Lung (tissue), 12 donors: ENCODE results near the gene BET1L. TPM values are rescaled to one million over a fixed set of nuclear protein-coding genes. Genes with fewer than 3 reads are reported as not detected.
A peak's percentile ranks its signal among the peaks of the same experiment; 100 is the strongest.

Experiments
- ATAC-seq: fragments of 200-7000 bp; cut with Tn5 transposase; one replicate; pipeline ENCODE4 v1.9.1; 2020; ENCODE audit warnings: moderate number of reproducible peaks; ENCODE audit not compliant: insufficient read depth, low FRiP score
- DNase-seq, 3 donors: peaks; one replicate each; pipeline ENCODE4 v3.0.0-alpha.2; 2013 to 2017
- H3K27ac ChIP-seq, 2 donors: one replicate each; pipeline ENCODE4 v1.5.1; 2013; ENCODE audit warnings: mild to moderate bottlenecking in 2 of 2, moderate library complexity in 2 of 2, control low read depth in 1 of 2, inconsistent platforms in 1 of 2, low read depth in 1 of 2, low read length in 1 of 2
- H3K27me3 ChIP-seq, 3 donors: one replicate each; pipeline ENCODE4 v1.5.1; 2013; ENCODE audit warnings: low read length in 2 of 3; ENCODE audit not compliant: control insufficient read depth in 3 of 3, insufficient read depth in 3 of 3
- H3K36me3 ChIP-seq, 4 donors: one replicate each; pipeline ENCODE4 v1.5.1; 2013; ENCODE audit warnings: low read length in 4 of 4, mild to moderate bottlenecking in 1 of 4, moderate library complexity in 1 of 4; ENCODE audit not compliant: control insufficient read depth in 4 of 4, insufficient read depth in 4 of 4
- H3K4me1 ChIP-seq, 5 donors: one replicate each; pipeline ENCODE4 v1.5.1; 2013; ENCODE audit warnings: low read length in 5 of 5, mild to moderate bottlenecking in 2 of 5, moderate library complexity in 1 of 5; ENCODE audit not compliant: control insufficient read depth in 5 of 5, insufficient read depth in 5 of 5
- H3K4me3 ChIP-seq: one replicate; pipeline ENCODE4 v1.5.1; 2013; ENCODE audit warnings: mild to moderate bottlenecking, control low read depth, moderate library complexity
- H3K9ac ChIP-seq, 2 donors: one replicate each; pipeline ENCODE4 v1.5.1; 2013; ENCODE audit warnings: low read length in 2 of 2, control low read depth in 1 of 2; ENCODE audit not compliant: insufficient read depth in 1 of 2
- H3K9me3 ChIP-seq, 4 donors: one replicate each; pipeline ENCODE4 v1.5.1; 2013; ENCODE audit warnings: low read length in 3 of 4, mild to moderate bottlenecking in 1 of 4, moderate library complexity in 1 of 4; ENCODE audit not compliant: control insufficient read depth in 4 of 4, insufficient read depth in 3 of 4
- CTCF ChIP-seq: IDR thresholded peaks from 2 replicates; pipeline ENCODE4 v1.5.1; 2012; ENCODE audit warnings: mild to moderate bottlenecking; ENCODE audit errors: control extremely low read depth, extremely low read depth
- WGBS, 2 donors: extraction: QIAGEN DNeasy Blood & Tissue Kit; methylation state at CpG; one replicate each; pipeline ENCODE4 v1.1.7; 2013; 5-methylcytosine and 5-hydroxymethylcytosine counted together
- polyA plus RNA-seq, 2 donors: library from polyadenylated mRNA; stranded (reverse); fragments of 200-250 nt; gene quantifications; one replicate each; pipeline ENCODE4 v1.2.1, GENCODE V29; 2013
- total RNA-seq, 2 donors: library from RNA; depleted of rRNA in 1 of 2; stranded (reverse); fragments of >200 nt in 1 of 2; gene quantifications; one replicate each; pipeline ENCODE4 v1.2.1, GENCODE V29; 2014 to 2021
- donor health status: control.
- donor health status: control.
- donor health status: Bipolar disorder and iron deficiency.
- donor health status: healthy.
- donor health status: DM: yes; HTN: yes; CAD: no.

BET1L gene
- total and polyA plus RNA-seq, 4 donors = 29.7 to 58.7 (median 40.0) TPM

- Histone ChIP-seq H3K4me1 (peaks cover 0 to 4% (median 0%) of the 10 kb centered on the region in 5 donors), H3K27me3 (no peaks in the 10 kb centered on the region), H3K4me3 (no peak overlapping the region), H3K9me3 (no peaks in the 10 kb centered on the region), H3K36me3 (peaks cover 2 to 20% (median 7%) of the 10 kb centered on the region in 4 donors), H3K27ac (no peak overlapping the region), H3K9ac (no peak overlapping the region)
- DNase-seq (no peak), ATAC-seq (no peak)
- WGBS, 2 donors = 91 to 95% methylated on average over 6 of the region's 6 CpGs
- TF ChIP-seq CTCF = no peak
These were observed 20.7 kb upstream of the BET1L start for GRCh38 chr11:227824-228379.

GRCh38 chr11:225734-226453, 18.7 kb upstream of the BET1L start:
- H3K27ac ChIP-seq = peak overlapping the region in 1 of 2 donors; percentile 74

GRCh38 chr11:224424-224823, 17.2 kb upstream of the BET1L start:
- no peak overlapping the region for H3K27ac ChIP-seq
- 86 to 89% methylated on average over 7 of the region's 7 CpGs for WGBS, 2 donors
- no peak for DNase-seq

More at GRCh38 chr11:225734-226453, 18.7 kb upstream of the BET1L start:
- peaks cover 0 to 20% (median 10%) of the 10 kb centered on the region in 4 donors for H3K36me3 ChIP-seq
- H3K9ac ChIP-seq = no peak overlapping the region
- 79 to 95% methylated on average over 10 of the region's 10 CpGs for WGBS, 2 donors
- H3K9me3 ChIP-seq = no peaks in the 10 kb centered on the region
- H3K27me3 ChIP-seq = no peaks in the 10 kb centered on the region
- no peak for TF ChIP-seq CTCF
- H3K4me3 ChIP-seq = no peak overlapping the region
- DNase-seq = no peak
- H3K4me1 ChIP-seq = peaks cover 0 to 4% (median 0%) of the 10 kb centered on the region in 5 donors
- ATAC-seq = peak; percentile 51

More at GRCh38 chr11:224424-224823, 17.2 kb upstream of the BET1L start:
- TF ChIP-seq CTCF = no peak
- no peak for ATAC-seq
- H3K9me3 ChIP-seq = no peaks in the 10 kb centered on the region
- H3K4me1 ChIP-seq = peaks cover 0 to 4% (median 0%) of the 10 kb centered on the region in 5 donors
- no peak overlapping the region for H3K4me3 ChIP-seq
- peaks cover 0 to 16% (median 10%) of the 10 kb centered on the region in 4 donors for H3K36me3 ChIP-seq
- no peak overlapping the region for H3K9ac ChIP-seq
- H3K27me3 ChIP-seq = no peaks in the 10 kb centered on the region
